ENCODE data around the gene BAHCC1. TPM values are rescaled to one million over a fixed set of nuclear protein-coding genes. Genes with fewer than 3 reads are reported as not detected.
A peak's percentile ranks its signal among the peaks of the same experiment; 100 is the strongest.

BAHCC1 gene
- total RNA-seq, 2 donors from 2014 or later = 0.52 to 0.84 TPM

GRCh38 chr17:81393684-81394376 is 1.4 kb upstream of the BAHCC1 start:
- DNase-seq (ENCODE audit: low spot score) = peak; percentile 98

DNA sequence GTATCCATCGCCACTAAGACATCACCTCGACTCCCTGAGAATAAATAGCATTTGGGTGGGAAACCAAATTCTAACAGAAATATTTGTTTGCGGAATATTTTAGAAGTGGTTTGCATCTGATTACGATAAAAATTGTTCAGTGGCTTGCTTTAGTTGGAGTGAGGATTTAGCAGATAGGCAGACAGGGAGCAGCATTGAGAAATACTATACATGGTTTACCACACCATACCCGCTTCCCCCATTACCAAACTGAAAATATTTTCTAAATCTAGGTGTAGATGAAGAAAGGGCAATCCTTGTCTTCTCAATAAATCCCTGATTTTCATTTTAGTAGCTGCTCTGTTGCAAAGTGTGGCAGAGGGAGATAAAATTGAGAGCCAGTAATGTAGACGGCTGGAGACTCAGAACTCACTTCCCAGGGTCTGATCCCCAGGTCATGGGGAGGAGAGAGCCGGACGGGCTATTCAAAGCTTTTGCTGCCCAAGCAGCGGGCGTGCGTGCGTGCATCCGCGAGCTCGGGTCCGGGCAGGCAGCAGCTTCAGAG is 808 bp upstream of the BAHCC1 start:
- H3K4me1 Mint-ChIP-seq (ENCODE audit: low read depth in 2 of 2) = peaks cover 21 to 31% of the 10 kb centered on the region in 2 donors

More at GRCh38 chr17:81393684-81394376, 1.4 kb upstream of the BAHCC1 start:
- peak overlapping the region; percentile 86 for H3K4me3 Mint-ChIP-seq
- peaks cover 18 to 29% of the 10 kb centered on the region in 2 donors for H3K4me1 Mint-ChIP-seq (ENCODE audit: low read depth in 2 of 2)
- peak overlapping the region; percentile 42 to 89 for H3K27ac Mint-ChIP-seq
- peak; percentile 78 to 85 for ATAC-seq
- H3K27me3 Mint-ChIP-seq = peaks cover 4 to 27% of the 10 kb centered on the region in 2 donors
- H3K36me3 Mint-ChIP-seq = no peaks in the 10 kb centered on the region
- H3K9me3 Mint-ChIP-seq = no peaks in the 10 kb centered on the region

GRCh38 chr17:81395600-81396277 is 482 bp downstream of the BAHCC1 start:
- Mint-ChIP-seq H3K27me3 (peaks cover 5 to 33% of the 10 kb centered on the region in 2 donors), H3K4me3 (peak overlapping the region; percentile 86), H3K27ac (peak overlapping the region; percentile 31 to 73)

More for the DNA sequence above, 808 bp upstream of the BAHCC1 start:
- Mint-ChIP-seq H3K4me3 (peak overlapping the region; percentile 86), H3K27ac (peak overlapping the region; percentile 42 to 89), H3K36me3 (no peaks in the 10 kb centered on the region), H3K9me3 (no peaks in the 10 kb centered on the region), H3K27me3 (peaks cover 5 to 31% of the 10 kb centered on the region in 2 donors)
- DNase-seq (ENCODE audit: low spot score) = no peak
- ATAC-seq = no peak

DNA sequence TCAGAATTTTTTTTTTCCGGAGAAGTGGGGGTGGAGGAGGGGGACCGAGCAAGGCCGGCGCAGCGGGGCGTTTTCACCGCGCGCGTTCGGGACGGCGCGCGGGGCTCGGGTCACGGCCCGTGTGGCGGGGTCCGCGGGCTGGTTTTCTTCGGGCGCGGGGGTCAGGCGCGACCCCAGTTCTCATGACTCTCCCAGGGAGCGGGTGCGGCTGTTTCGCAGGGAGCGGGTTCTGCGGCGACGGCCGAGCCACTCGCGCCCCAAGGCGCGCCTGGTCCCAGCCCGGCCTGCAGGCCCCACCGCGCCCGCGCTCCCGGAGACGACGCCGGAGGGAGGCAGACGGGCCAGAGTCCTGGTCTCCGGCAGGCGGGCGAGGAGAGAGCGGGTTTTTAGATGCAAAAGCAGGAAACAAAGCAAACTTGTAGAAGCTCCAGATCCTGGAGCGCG is 1.0 kb downstream of the BAHCC1 start:
- H3K4me3 Mint-ChIP-seq = no peak overlapping the region
- no peak overlapping the region for H3K27ac Mint-ChIP-seq
- H3K4me1 Mint-ChIP-seq (ENCODE audit: low read depth in 2 of 2) = peaks cover 21 to 31% of the 10 kb centered on the region in 2 donors
- peaks cover 5 to 39% of the 10 kb centered on the region in 2 donors for H3K27me3 Mint-ChIP-seq
- H3K36me3 Mint-ChIP-seq = no peaks in the 10 kb centered on the region
- DNase-seq (ENCODE audit: low spot score) = no peak
- ATAC-seq = no peak
- no peaks in the 10 kb centered on the region for H3K9me3 Mint-ChIP-seq

More at GRCh38 chr17:81395600-81396277, 482 bp downstream of the BAHCC1 start:
- ATAC-seq = no peak
- Mint-ChIP-seq H3K4me1 (ENCODE audit: low read depth in 2 of 2) (peaks cover 21 to 34% of the 10 kb centered on the region in 2 donors), H3K9me3 (no peaks in the 10 kb centered on the region), H3K36me3 (no peaks in the 10 kb centered on the region)
- no peak for DNase-seq (ENCODE audit: low spot score)

- no peak overlapping the region for H3K4me3 Mint-ChIP-seq
- peak in 1 of 2 donors; percentile 1 for ATAC-seq
- H3K27me3 Mint-ChIP-seq = peaks cover 6 to 43% of the 10 kb centered on the region in 2 donors
Measured at GRCh38 chr17:81396722-81397313, 1.6 kb downstream of the BAHCC1 start.

DNA sequence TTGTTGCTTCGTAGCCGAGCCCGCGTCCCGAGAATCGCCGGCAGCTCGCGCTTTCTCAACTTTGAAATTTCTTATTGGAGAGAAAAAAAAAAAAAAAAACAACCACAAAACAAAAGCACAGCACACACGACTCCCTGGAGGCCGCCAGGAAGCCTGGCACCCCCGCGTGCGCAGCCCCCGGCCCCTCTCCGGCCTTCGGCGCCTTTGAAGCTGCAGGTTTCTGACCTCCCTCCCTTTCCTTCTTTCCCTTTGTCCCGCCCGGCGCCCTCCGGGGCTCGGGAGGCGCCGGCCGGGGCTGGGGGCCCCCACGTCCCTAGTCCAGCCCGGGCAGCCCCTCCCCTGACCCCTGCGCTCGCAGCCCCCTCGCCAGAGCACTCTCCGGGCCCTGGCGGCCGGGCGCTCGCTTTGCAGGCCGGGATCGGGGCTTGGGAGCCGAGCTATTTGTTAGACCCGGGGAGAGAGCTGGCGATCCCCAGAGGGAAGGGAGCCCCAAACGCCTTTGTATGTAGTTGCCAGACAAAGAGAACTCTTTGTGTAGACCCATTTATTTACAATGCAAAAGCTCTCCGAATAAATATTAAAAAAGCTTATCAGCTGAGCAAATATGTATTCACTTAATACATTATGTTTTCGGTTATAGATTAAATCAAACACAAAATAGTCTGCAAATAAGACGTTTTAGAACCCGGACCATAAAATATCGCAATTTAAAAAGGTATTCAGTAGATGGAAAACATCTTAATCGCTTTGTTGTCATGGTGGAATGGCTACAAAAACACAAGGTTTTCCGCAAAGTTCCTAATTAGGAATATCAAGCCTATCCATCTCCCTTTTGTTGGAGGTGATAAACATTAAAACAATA is 2.3 kb downstream of the BAHCC1 start:
- peaks cover 9 to 48% of the 10 kb centered on the region in 2 donors for H3K27me3 Mint-ChIP-seq
- H3K4me1 Mint-ChIP-seq (ENCODE audit: low read depth in 2 of 2) = peaks cover 26 to 29% of the 10 kb centered on the region in 2 donors
- ATAC-seq (no peak), DNase-seq (ENCODE audit: low spot score) (no peak)
- no peaks in the 10 kb centered on the region for H3K9me3 Mint-ChIP-seq
- no peaks in the 10 kb centered on the region for H3K36me3 Mint-ChIP-seq
- H3K27ac Mint-ChIP-seq = peak overlapping the region in 1 of 2 donors; percentile 73
- peak overlapping the region; percentile 64 for H3K4me3 Mint-ChIP-seq

More at GRCh38 chr17:81396722-81397313, 1.6 kb downstream of the BAHCC1 start:
- Mint-ChIP-seq H3K27ac (no peak overlapping the region), H3K36me3 (no peaks in the 10 kb centered on the region), H3K4me1 (ENCODE audit: low read depth in 2 of 2) (peaks cover 23 to 28% of the 10 kb centered on the region in 2 donors), H3K9me3 (no peaks in the 10 kb centered on the region)
- DNase-seq (ENCODE audit: low spot score) = no peak

- Mint-ChIP-seq H3K27ac (peak overlapping the region in 1 of 2 donors; percentile 73), H3K27me3 (peaks cover 9 to 54% of the 10 kb centered on the region in 2 donors), H3K9me3 (no peaks in the 10 kb centered on the region), H3K36me3 (no peaks in the 10 kb centered on the region), H3K4me1 (ENCODE audit: low read depth in 2 of 2) (peaks cover 26 to 29% of the 10 kb centered on the region in 2 donors), H3K4me3 (peak overlapping the region; percentile 89)
- no peak for ATAC-seq
- no peak for DNase-seq (ENCODE audit: low spot score)
Measured at GRCh38 chr17:81398176-81398831, 3.0 kb downstream of the BAHCC1 start.

- H3K27ac Mint-ChIP-seq = peak overlapping the region in 1 of 2 donors; percentile 33
- no peaks in the 10 kb centered on the region for H3K36me3 Mint-ChIP-seq
- ATAC-seq = no peak
Measured at GRCh38 chr17:81398832-81399411, 3.7 kb downstream of the BAHCC1 start.

DNA sequence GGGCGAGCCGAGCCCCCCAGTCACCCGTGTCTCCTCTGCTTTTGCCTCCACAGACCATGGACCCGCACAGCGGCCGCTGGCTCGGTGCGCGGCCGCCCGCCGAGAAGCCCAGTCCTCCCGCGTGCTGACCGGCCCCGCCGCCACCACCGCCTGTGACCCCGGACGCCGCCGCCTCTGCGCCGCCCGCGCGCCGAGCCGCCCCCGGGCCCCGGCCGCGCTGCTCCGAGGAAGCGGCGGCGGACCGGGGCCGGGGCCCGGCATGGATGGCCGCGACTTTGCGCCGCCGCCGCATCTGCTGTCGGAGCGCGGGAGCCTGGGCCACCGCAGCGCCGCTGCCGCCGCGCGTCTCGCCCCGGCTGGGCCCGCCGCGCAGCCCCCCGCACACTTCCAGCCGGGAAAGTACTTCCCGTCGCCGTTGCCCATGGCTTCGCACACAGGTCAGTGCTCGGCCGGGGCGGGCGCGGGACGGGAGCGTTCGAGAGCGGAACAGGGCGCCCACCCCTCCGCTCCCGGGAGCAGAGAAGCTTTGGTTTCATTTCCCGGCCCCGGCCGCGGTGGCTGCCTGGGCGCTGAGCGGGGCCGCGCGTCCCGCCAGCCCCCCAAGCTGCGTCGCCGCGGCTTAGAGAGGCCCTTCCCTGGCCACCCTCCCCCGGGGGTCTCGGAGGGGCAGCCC is 4.4 kb downstream of the BAHCC1 start:
- DNase-seq (ENCODE audit: low spot score) (no peak), ATAC-seq (no peak)
- Mint-ChIP-seq H3K4me3 (peak overlapping the region; percentile 47), H3K9me3 (no peaks in the 10 kb centered on the region), H3K4me1 (ENCODE audit: low read depth in 2 of 2) (peaks cover 17 to 21% of the 10 kb centered on the region in 2 donors), H3K36me3 (no peaks in the 10 kb centered on the region), H3K27ac (no peak overlapping the region), H3K27me3 (peaks cover 9 to 48% of the 10 kb centered on the region in 2 donors)

More at GRCh38 chr17:81398832-81399411, 3.7 kb downstream of the BAHCC1 start:
- Mint-ChIP-seq H3K9me3 (no peaks in the 10 kb centered on the region), H3K27me3 (peaks cover 9 to 55% of the 10 kb centered on the region in 2 donors), H3K4me3 (peak overlapping the region; percentile 89), H3K4me1 (ENCODE audit: low read depth in 2 of 2) (peaks cover 24 to 28% of the 10 kb centered on the region in 2 donors)
- no peak for DNase-seq (ENCODE audit: low spot score)

DNA sequence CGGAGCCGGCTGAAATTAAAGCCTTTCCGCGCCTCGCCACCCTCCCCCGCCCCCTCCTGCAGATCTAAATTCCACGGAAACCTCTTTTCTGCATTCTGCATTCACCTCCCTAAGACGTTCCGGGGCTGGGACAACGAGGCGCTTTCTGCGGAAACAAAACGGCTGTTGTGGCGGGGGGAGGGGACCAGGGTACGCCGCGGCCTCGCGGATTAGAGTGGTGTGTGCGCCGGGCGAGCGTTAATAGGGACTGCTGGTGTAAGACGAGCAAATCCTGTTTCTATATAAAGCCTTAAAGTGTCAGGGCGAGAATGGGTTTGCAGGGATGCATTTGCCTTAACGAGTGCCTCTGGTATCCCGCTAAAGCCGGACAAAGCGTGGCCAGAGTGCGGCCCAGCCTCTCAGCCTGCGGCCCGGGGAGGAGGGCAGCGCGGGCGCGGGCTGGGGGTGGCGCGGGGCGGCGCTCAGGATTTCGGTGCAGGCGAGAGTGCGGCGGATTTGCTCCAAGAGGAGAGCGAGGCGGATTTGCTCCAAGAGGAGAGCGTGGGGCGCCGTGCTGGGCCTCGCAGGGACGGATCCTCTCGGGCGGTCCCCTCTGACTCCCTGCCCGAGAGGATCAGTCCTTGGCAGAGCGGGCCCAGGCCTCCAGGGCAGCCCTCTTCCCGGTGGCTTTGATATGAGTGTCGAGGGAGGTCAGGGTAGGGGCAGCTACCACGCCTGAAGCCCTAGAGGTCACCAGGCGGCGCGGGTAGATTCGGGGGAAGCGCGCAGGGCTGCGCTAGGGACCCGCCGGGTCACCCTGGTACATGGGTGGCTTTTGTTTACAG is 5.1 kb downstream of the BAHCC1 start:
- Mint-ChIP-seq H3K27me3 (peaks cover 9 to 41% of the 10 kb centered on the region in 2 donors), H3K27ac (no peak overlapping the region), H3K9me3 (no peaks in the 10 kb centered on the region), H3K4me1 (ENCODE audit: low read depth in 2 of 2) (peaks cover 11 to 16% of the 10 kb centered on the region in 2 donors), H3K36me3 (no peaks in the 10 kb centered on the region), H3K4me3 (peak overlapping the region; percentile 47)
- no peak for DNase-seq (ENCODE audit: low spot score)
- no peak for ATAC-seq

Data from natural killer cell treated with Interleukin-12 subunit alpha and Interleukin-12 subunit beta and Interleukin-15 and Interleukin-18, amount 100 ng/mL, for 72 hours (primary cell).